HepG2 (cell line): ENCODE data around the gene SDF2. TPM values are rescaled to one million over a fixed set of nuclear protein-coding genes. Genes with fewer than 3 reads are reported as not detected.

Experiments used
- CBX5 ChIP-seq: sonication (generic); formaldehyde crosslinking; IDR thresholded peaks from 2 replicates; pipeline ENCODE4 v1.4.0; 2020; ENCODE audit warnings: missing genetic modification reagents, borderline replicate concordance
- FIP1L1 ChIP-seq: fragments of 200-400 bp; formaldehyde crosslinking; IDR thresholded peaks from 2 replicates; pipeline ENCODE4 v1.6.1; 2018; ENCODE audit warnings: low read depth, mild to moderate bottlenecking, low read length, moderate library complexity, borderline replicate concordance; ENCODE audit not compliant: insufficient read depth
- FOXK2 ChIP-seq: fragments of 450-650 bp; IDR thresholded peaks from 2 replicates; pipeline ENCODE4 v1.6.1; 2016
- MATR3 ChIP-seq: sonication (generic); formaldehyde crosslinking; IDR thresholded peaks from 2 replicates; pipeline ENCODE4 v1.4.0; 2020; ENCODE audit warnings: missing genetic modification reagents
- MIXL1 ChIP-seq: IDR thresholded peaks from 2 replicates; pipeline ENCODE4 v1.6.1; 2016
- PAX8 ChIP-seq: sonication (generic); formaldehyde crosslinking; IDR thresholded peaks from 2 replicates; pipeline ENCODE4 v1.8.0; 2022; ENCODE audit warnings: mild to moderate bottlenecking, missing genetic modification reagents, borderline replicate concordance
- TBX3 ChIP-seq: fragments of 450-650 bp; IDR thresholded peaks from 2 replicates; pipeline ENCODE4 v1.6.1; 2017; ENCODE audit warnings: antibody characterized with exemption, mild to moderate bottlenecking, inconsistent platforms, borderline replicate concordance
- ZNF430 ChIP-seq: sonication (generic); formaldehyde crosslinking; IDR thresholded peaks from 2 replicates; pipeline ENCODE4 v1.9.0; 2021; ENCODE audit warnings: mild to moderate bottlenecking, missing genetic modification reagents
- ZNF547 ChIP-seq: sonication (generic); formaldehyde crosslinking; IDR thresholded peaks from 2 replicates; pipeline ENCODE4 v1.5.1; 2020; ENCODE audit warnings: mild to moderate bottlenecking, missing genetic modification reagents
- ZNF629 ChIP-seq: sonication (generic); formaldehyde crosslinking; conservative IDR thresholded peaks from 2 replicates; pipeline ENCODE4 v1.5.0; 2020; ENCODE audit warnings: missing genetic modification reagents
- polyA plus RNA-seq, 8 experiments: library from polyadenylated mRNA; depleted of rRNA in 3 of 8; stranded (reverse) in 7 of 8; unstranded in 1 of 8; fragments of >200 nt; fragmentation: Illumina TruSeq in 4 of 8; extraction: Trizol in 4 of 8; gene quantifications; 2 replicates each; pipeline versions ENCODE4 v1.2.1 to v1.2.3, GENCODE V29; 2011 to 2016; ENCODE audit warnings: low read depth in 4 of 8, missing spikeins in 1 of 8, mixed read lengths in 1 of 8; ENCODE audit not compliant: insufficient read depth in 1 of 8
- total RNA-seq, 5 experiments: library from RNA; depleted of rRNA; stranded (reverse); fragments of >200 nt; fragmentation: Illumina TruSeq; extraction: Trizol; gene quantifications; 2 replicates each; pipeline ENCODE4 v1.2.3, GENCODE V29; 2016; ENCODE audit warnings: low read depth in 1 of 5
- TF ChIP-seq, protein P1 (sequence below), 2 experiments: fragments of 450-650 bp in 1 of 2; sonication (generic) in 1 of 2; formaldehyde crosslinking; IDR thresholded peaks; 2 replicates each; pipeline versions ENCODE4 v1.5.0 to v1.8.0; 2020 to 2022; ENCODE audit warnings: mild to moderate bottlenecking in 1 of 2, missing genetic modification reagents in 1 of 2
- TF ChIP-seq, protein P2 (sequence below): sonication (generic); formaldehyde crosslinking; IDR thresholded peaks from 2 replicates; pipeline ENCODE4 v1.4.0; 2020; ENCODE audit warnings: missing genetic modification reagents
- TF ChIP-seq, protein P3 (sequence below): sonication (generic); formaldehyde crosslinking; IDR thresholded peaks from 2 replicates; pipeline ENCODE4 v1.5.0; 2020; ENCODE audit warnings: mild to moderate bottlenecking, missing genetic modification reagents, borderline replicate concordance
- TF ChIP-seq, protein P4 (sequence below): sonication (generic); formaldehyde crosslinking; IDR thresholded peaks from 2 replicates; pipeline ENCODE4 v1.4.0; 2020; ENCODE audit warnings: missing genetic modification reagents
- TF ChIP-seq, protein P5 (sequence below): sonication (generic); formaldehyde crosslinking; conservative IDR thresholded peaks from 2 replicates; pipeline ENCODE4 v1.4.0; 2020; ENCODE audit warnings: missing genetic modification reagents
- TF ChIP-seq, protein P6 (sequence below): sonication (generic); formaldehyde crosslinking; IDR thresholded peaks from 2 replicates; pipeline ENCODE4 v1.8.1; 2023; ENCODE audit warnings: mild to moderate bottlenecking, moderate library complexity, missing genetic modification reagents
- TF ChIP-seq, protein P7 (sequence below): sonication (generic); formaldehyde crosslinking; IDR thresholded peaks from 2 replicates; pipeline ENCODE4 v1.4.0; 2020; ENCODE audit warnings: mild to moderate bottlenecking, missing genetic modification reagents

SDF2 gene
- total and polyA plus RNA-seq, 2 of the 13 experiments (the other 11 are each of a cell fraction or from before 2014, with no cell fraction given), result 58.2 to 58.4 TPM

DNA sequence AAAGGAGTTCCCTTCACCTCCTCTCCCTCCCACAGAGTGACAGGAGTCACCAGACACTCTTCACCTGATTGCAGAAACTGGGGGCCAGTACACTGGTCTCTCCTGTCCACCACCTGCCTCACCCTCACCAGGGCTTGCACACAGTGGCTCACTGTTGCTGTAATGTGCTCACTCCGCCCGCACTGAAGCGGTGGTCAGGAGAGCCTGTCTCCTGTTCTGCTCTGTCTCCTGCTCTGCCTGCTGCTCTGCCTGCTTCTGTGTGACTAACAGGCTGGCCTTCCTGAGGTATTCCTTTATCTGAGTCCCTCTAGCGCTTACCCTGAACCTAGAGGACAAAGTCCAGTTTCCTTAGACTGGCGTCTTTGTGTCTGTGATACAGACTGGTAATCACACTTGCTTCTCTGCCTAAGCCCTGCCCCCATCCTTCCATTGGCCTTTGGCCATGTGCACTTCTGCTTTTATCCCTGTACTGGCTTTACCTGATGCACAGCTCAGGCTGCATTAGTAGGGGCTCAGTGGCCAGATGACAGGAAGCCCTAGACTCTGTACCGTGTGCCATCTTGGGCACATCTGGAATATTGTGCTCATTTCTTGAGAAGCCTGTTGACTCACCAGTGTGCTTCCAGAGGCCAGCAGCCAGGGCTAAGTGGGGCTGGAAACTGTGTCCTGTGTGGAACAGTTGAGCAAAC, 36.7 kb upstream of the SDF2 start (continued):
- TF ChIP-seq, protein P1, sequence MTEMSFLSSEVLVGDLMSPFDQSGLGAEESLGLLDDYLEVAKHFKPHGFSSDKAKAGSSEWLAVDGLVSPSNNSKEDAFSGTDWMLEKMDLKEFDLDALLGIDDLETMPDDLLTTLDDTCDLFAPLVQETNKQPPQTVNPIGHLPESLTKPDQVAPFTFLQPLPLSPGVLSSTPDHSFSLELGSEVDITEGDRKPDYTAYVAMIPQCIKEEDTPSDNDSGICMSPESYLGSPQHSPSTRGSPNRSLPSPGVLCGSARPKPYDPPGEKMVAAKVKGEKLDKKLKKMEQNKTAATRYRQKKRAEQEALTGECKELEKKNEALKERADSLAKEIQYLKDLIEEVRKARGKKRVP (CRISPR knock-in tag; IDR thresholded peaks at IDR 0.05), result peak in 1 of 2 experiments; percentile 48; a peak in 1 of 4 replicates
- TF ChIP-seq, protein P2, sequence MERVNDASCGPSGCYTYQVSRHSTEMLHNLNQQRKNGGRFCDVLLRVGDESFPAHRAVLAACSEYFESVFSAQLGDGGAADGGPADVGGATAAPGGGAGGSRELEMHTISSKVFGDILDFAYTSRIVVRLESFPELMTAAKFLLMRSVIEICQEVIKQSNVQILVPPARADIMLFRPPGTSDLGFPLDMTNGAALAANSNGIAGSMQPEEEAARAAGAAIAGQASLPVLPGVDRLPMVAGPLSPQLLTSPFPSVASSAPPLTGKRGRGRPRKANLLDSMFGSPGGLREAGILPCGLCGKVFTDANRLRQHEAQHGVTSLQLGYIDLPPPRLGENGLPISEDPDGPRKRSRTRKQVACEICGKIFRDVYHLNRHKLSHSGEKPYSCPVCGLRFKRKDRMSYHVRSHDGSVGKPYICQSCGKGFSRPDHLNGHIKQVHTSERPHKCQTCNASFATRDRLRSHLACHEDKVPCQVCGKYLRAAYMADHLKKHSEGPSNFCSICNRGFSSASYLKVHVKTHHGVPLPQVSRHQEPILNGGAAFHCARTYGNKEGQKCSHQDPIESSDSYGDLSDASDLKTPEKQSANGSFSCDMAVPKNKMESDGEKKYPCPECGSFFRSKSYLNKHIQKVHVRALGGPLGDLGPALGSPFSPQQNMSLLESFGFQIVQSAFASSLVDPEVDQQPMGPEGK (CRISPR knock-in tag), result peak; percentile 71; the same call in 1 of the 2 replicates
- TF ChIP-seq FOXK2 (peak; percentile 56; the same call in 1 of the 2 replicates), TBX3 (no peak), MIXL1 (peak; percentile 72), PAX8 (no peak), ZNF629 (CRISPR knock-in tag) (peak; percentile 63; the same call in 1 of the 2 replicates), CBX5 (peak; percentile 86; the same call in 1 of the 2 replicates), ZNF547 (CRISPR knock-in tag) (no peak), MATR3 (CRISPR knock-in tag) (no peak), ZNF430 (0 out of 2 replicates have a peak, but pooled peaks have one; percentile 64), FIP1L1 (no peak)
- TF ChIP-seq, protein P3, sequence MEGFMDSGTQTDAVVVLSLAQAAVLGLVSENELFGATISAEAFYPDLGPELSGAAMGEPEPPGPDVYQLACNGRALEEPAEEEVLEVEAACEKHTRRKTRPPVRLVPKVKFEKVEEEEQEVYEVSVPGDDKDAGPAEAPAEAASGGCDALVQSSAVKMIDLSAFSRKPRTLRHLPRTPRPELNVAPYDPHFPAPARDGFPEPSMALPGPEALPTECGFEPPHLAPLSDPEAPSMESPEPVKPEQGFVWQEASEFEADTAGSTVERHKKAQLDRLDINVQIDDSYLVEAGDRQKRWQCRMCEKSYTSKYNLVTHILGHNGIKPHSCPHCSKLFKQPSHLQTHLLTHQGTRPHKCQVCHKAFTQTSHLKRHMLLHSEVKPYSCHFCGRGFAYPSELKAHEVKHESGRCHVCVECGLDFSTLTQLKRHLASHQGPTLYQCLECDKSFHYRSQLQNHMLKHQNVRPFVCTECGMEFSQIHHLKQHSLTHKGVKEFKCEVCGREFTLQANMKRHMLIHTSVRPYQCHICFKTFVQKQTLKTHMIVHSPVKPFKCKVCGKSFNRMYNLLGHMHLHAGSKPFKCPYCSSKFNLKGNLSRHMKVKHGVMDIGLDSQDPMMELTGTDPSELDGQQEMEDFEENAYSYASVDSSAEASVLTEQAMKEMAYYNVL (CRISPR knock-in tag), result peak; percentile 68
- TF ChIP-seq, protein P4, sequence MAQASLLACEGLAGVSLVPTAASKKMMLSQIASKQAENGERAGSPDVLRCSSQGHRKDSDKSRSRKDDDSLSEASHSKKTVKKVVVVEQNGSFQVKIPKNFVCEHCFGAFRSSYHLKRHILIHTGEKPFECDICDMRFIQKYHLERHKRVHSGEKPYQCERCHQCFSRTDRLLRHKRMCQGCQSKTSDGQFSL, result peak; percentile 45; the same call in 1 of the 2 replicates
- TF ChIP-seq, protein P5, sequence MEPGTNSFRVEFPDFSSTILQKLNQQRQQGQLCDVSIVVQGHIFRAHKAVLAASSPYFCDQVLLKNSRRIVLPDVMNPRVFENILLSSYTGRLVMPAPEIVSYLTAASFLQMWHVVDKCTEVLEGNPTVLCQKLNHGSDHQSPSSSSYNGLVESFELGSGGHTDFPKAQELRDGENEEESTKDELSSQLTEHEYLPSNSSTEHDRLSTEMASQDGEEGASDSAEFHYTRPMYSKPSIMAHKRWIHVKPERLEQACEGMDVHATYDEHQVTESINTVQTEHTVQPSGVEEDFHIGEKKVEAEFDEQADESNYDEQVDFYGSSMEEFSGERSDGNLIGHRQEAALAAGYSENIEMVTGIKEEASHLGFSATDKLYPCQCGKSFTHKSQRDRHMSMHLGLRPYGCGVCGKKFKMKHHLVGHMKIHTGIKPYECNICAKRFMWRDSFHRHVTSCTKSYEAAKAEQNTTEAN (CRISPR knock-in tag), result peak; percentile 68; the same call in 1 of the 2 replicates
- TF ChIP-seq, protein P6, sequence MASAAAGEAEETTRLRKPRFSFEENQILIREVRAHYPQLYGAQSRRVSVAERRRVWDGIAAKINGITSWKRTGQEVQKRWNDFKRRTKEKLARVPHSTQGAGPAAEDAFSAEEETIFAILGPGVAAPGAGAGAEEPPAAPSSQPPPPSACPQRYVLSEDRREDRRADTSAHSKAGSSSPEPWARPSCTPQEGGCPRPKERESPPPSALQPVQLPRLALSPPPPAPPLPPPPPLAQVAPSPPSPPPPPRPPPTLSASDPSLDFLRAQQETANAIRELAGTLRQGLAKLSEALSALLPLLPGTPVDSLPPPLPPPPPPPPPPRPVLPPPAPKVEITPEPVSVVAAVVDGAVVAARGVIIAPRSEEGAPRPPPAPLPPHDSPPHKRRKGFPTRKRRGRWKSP (CRISPR knock-in tag), result no peak
- TF ChIP-seq, protein P7, sequence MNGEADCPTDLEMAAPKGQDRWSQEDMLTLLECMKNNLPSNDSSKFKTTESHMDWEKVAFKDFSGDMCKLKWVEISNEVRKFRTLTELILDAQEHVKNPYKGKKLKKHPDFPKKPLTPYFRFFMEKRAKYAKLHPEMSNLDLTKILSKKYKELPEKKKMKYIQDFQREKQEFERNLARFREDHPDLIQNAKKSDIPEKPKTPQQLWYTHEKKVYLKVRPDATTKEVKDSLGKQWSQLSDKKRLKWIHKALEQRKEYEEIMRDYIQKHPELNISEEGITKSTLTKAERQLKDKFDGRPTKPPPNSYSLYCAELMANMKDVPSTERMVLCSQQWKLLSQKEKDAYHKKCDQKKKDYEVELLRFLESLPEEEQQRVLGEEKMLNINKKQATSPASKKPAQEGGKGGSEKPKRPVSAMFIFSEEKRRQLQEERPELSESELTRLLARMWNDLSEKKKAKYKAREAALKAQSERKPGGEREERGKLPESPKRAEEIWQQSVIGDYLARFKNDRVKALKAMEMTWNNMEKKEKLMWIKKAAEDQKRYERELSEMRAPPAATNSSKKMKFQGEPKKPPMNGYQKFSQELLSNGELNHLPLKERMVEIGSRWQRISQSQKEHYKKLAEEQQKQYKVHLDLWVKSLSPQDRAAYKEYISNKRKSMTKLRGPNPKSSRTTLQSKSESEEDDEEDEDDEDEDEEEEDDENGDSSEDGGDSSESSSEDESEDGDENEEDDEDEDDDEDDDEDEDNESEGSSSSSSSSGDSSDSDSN (CRISPR knock-in tag), result peak; percentile 73
